HG03565 (cell line): ENCODE measurements around the gene CCNK.

Source experiments
- ATAC-seq: cut with Tn5 transposase; IDR thresholded peaks from one replicate; pipeline ENCODE4 v1.9.1; 2021; ENCODE audit warnings: mild to moderate bottlenecking, moderate library complexity; ENCODE audit not compliant: unreplicated experiment

Gene CCNK

GRCh38 chr14:99549684-99550083 is 68.5 kb downstream of the CCNK start:
- ATAC-seq, result no peak

- no peak for ATAC-seq
Observed at GRCh38 chr14:99550387-99550992, 69.3 kb downstream of the CCNK start.

GRCh38 chr14:99551034-99551922 is 70.1 kb downstream of the CCNK start:
- ATAC-seq, result no peak

- ATAC-seq, result no peak
Observed at GRCh38 chr14:99552021-99552553, 70.9 kb downstream of the CCNK start.

- ATAC-seq, result no peak
Observed at GRCh38 chr14:99552572-99553216, 71.5 kb downstream of the CCNK start.

- no peak for ATAC-seq
Observed at GRCh38 chr14:99554184-99554583, 73.0 kb downstream of the CCNK start.

- no peak for ATAC-seq
Observed at GRCh38 chr14:99554757-99555531, 73.7 kb downstream of the CCNK start.

GRCh38 chr14:99556134-99556791 is 75.1 kb downstream of the CCNK start:
- ATAC-seq, result no peak

- ATAC-seq, result no peak
Observed at GRCh38 chr14:99559286-99559990, 78.2 kb downstream of the CCNK start.

- ATAC-seq, result no peak
Observed at GRCh38 chr14:99560403-99560802, 79.2 kb downstream of the CCNK start.

- no peak for ATAC-seq
Observed at GRCh38 chr14:99560922-99561683, 79.9 kb downstream of the CCNK start.

GRCh38 chr14:99561864-99562263 is 80.7 kb downstream of the CCNK start:
- no peak for ATAC-seq
